GM18858 (cell line): ENCODE results near the gene SLC9A8.
"Not testable (repeated sequence)": the region's sequence is repeated elsewhere in the genome, so short reads cannot be mapped to it uniquely, and the experiment has no call there.

ENCODE experiments used
- ATAC-seq: cut with Tn5 transposase; IDR thresholded peaks from one replicate; pipeline ENCODE4 v1.9.1; 2021; ENCODE audit not compliant: unreplicated experiment

Gene SLC9A8

GRCh38 chr20:49846206-49846807, 33.7 kb downstream of the SLC9A8 start:
- ATAC-seq, result no peak

- ATAC-seq, result no peak
These were observed 38.0 kb downstream of the SLC9A8 start for GRCh38 chr20:49850463-49851230.

GRCh38 chr20:49851231-49851705, 38.6 kb downstream of the SLC9A8 start:
- no peak for ATAC-seq

GRCh38 chr20:49851991-49852390, 39.4 kb downstream of the SLC9A8 start:
- ATAC-seq, result no peak

- no peak for ATAC-seq
These were observed 40.0 kb downstream of the SLC9A8 start for GRCh38 chr20:49852522-49853080.

- no peak for ATAC-seq
These were observed 41.0 kb downstream of the SLC9A8 start for GRCh38 chr20:49853640-49854039.

- ATAC-seq, result no peak
These were observed 41.7 kb downstream of the SLC9A8 start for GRCh38 chr20:49854190-49854875.

GRCh38 chr20:49856904-49857303, 44.3 kb downstream of the SLC9A8 start:
- no peak for ATAC-seq

- no peak for ATAC-seq
These were observed 45.5 kb downstream of the SLC9A8 start for GRCh38 chr20:49858076-49858585.

- no peak for ATAC-seq
These were observed 46.4 kb downstream of the SLC9A8 start for GRCh38 chr20:49859011-49859410.

GRCh38 chr20:49859807-49860206, 47.2 kb downstream of the SLC9A8 start:
- no peak for ATAC-seq

GRCh38 chr20:49861232-49861631, 48.6 kb downstream of the SLC9A8 start:
- not testable (repeated sequence) for ATAC-seq

- ATAC-seq, result no peak
These were observed 50.1 kb downstream of the SLC9A8 start for GRCh38 chr20:49862607-49863200.

GRCh38 chr20:49863666-49864065, 51.0 kb downstream of the SLC9A8 start:
- ATAC-seq, result no peak

- ATAC-seq, result no peak
These were observed 52.9 kb downstream of the SLC9A8 start for GRCh38 chr20:49865559-49865958.

- ATAC-seq, result no peak
These were observed 53.4 kb downstream of the SLC9A8 start for GRCh38 chr20:49866051-49866450.

- ATAC-seq, result no peak
These were observed 55.0 kb downstream of the SLC9A8 start for GRCh38 chr20:49867453-49868215.

- no peak for ATAC-seq
These were observed 55.9 kb downstream of the SLC9A8 start for GRCh38 chr20:49868538-49868937.

GRCh38 chr20:49868964-49869363, 56.3 kb downstream of the SLC9A8 start:
- no peak for ATAC-seq

- ATAC-seq, result no peak
These were observed 57.6 kb downstream of the SLC9A8 start for GRCh38 chr20:49870261-49870660.
